Measurements from ENCODE around the gene UPF3B. TPM values are rescaled to one million over a fixed set of nuclear protein-coding genes. Genes with fewer than 3 reads are reported as not detected.
"Not testable (repeated sequence)": the region's sequence is repeated elsewhere in the genome, so short reads cannot be mapped to it uniquely, and the experiment has no call there.

The UPF3B gene
- total RNA-seq, 1 donor from 2014 or later, result 11.2 TPM

- intact Hi-C loops (cut with micrococcal nuclease), result no loop called here
Observed at GRCh38 chrX:119828446-119828845, 24.3 kb downstream of the UPF3B start.

- intact Hi-C loops (cut with micrococcal nuclease), result no loop called here
Observed at GRCh38 chrX:119826399-119826959, 26.3 kb downstream of the UPF3B start.

- intact Hi-C loops (cut with micrococcal nuclease), result loop anchor here (5.0 kb wide), 1 partner anchor 48 kb away; the partner anchor contains the start of genes NDUFA1 and RNF113A
Observed at GRCh38 chrX:119824221-119824620, 28.5 kb downstream of the UPF3B start.

DNA sequence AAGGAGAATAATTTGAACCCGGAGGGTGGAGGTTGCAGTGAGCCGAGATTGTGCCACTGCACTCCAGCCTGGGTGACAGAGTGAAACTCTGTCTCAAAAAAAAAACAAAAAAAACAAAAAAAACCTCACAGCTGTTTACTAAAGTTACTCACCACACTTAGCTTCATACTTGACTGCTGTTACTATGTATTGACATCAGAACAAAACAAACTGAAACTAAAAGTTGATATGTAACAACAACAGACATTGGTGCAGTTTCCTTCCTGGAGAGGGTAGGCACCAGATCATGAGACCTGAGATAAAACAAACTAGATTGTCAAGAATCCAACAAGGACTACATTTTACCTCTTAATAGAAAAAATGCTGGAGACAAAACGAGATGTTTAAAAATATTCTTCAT, 31.1 kb downstream of the UPF3B start:
- intact Hi-C loops (cut with micrococcal nuclease), result loop anchor here (1.0 to 5.0 kb wide), 4 partner anchors 30 to 65 kb away; partner anchors contain the start of genes NDUFA1, RNF113A, RPL39 and UPF3B

GRCh38 chrX:119817130-119817690, 35.6 kb downstream of the UPF3B start:
- intact Hi-C loops (cut with micrococcal nuclease), result no loop called here

GRCh38 chrX:119816300-119816699, 36.5 kb downstream of the UPF3B start:
- intact Hi-C loops (cut with micrococcal nuclease), result no loop called here

DNA sequence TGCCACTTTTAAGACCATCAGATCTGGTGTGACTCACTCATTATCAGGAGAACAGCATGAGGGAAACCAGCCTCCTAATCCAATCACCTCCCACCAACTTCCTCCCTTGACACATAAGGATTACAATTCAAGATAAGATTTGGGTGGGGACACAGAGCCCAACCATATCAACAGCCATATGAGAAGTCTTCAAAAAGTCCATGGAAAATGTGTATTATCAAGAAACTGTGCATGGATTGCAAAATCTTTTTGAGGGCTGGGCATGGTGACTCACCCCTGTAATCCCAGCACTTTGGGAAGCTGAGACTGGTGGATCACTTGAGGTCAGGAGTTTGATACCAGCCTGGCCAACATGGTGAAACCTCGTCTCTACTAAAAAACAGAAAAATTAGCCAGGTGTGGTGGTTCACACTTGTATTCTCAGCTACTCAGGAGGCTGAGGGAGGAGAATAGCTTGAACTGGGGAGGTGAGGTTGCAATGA, 43.5 kb downstream of the UPF3B start:
- intact Hi-C loops (cut with micrococcal nuclease), result no loop called here

GRCh38 chrX:119808461-119808860, 44.3 kb downstream of the UPF3B start:
- intact Hi-C loops (cut with micrococcal nuclease), result not testable (repeated sequence)

GRCh38 chrX:119802546-119802945, 50.2 kb downstream of the UPF3B start:
- intact Hi-C loops (cut with micrococcal nuclease), result no loop called here

DNA sequence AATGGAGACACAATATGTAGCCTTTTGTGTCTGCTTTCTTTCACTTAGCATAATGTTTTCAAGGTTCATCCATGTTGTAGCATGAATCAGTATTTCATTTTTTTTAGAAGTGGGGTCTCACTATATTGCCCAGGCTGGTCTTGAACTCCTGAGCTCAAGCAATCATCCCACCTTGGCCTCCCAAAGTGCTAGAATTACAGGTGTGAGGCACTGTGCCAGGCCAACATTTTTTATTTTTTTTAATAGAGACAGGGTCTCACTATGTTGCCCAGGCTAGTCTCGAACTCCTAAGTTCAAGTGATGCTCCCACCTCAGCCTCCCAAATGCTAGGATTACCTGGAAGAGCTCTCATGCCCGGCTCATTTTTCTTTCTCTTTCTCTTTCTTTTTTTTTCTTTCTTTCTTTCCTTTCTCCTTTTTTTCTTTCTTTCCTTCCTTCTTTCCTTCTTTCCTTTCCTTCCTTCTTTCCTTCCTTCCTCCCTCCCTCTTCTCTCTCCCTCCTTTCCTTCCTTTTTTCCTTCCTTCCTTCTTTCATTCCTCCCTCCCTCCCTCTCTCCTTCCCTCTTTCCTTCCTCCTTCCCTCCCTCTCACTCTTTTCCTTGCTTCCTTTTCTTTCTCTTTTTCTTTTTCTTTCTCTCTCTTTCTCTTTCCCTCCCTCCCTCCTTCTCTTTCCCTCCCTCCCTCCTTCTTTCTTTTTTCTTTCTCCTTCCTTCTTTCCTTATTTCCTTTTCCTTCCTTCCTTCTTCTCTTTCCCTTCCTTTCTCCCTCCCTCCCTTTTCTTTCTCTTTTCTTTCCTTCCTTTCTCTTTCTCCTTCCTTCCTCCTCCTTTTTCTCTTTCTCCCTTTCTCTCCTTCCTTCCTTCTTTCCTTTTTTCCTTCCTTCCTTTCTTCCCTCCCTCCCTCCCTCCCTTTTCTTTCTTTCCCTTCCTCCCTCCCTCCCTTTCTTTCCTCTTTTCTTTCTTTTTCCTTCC, 51.2 kb downstream of the UPF3B start:
- intact Hi-C loops (cut with micrococcal nuclease), result no loop called here

DNA sequence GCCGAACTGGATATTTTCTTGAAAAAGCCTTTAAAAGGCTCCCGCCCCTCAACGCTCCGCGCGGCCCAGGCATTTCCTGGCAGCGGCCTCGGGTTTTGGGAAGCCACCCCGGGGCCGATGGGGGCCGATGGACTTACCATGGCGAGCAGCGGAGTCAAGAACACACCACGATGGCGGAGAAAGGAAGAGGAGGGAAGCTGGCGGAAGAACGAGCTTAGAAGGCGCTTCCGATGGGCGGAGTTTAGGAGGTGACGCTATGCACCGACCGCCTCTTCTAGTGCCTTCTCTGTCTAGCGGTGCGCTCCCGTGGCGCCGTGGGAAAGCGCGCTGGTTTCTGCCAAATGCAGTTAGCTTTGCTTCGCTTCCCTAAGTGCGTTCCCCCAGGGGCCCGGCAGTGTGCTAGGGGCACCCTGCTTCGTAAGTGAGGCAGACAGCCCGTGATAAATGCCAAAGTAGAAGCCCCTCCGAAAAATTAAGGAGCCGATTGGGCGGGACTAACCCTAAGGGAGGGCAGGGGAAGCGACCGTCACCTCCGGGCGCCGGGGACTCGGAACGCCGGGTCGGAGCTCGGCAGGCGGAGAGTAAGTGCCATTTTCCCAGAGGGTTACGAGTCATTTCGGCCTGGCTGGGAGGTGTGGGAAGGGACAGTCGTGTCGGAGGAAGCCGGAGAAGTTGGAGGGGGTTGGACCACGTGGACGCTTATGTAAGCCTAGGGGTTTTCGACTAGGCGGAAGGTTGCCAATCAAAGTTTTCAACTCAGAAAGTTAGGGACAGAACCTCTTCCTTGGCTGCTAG, 61.1 kb downstream of the UPF3B start, which contains the start of gene RPL39:
TSS of gene RPL39 (minus strand) at position 194 of the 795 bp plus-strand sequence. CDS start at position 140, 54 bp downstream.
- intact Hi-C loops (cut with micrococcal nuclease), result loop anchor here (1.0 to 5.0 kb wide), 7 partner anchors 30 to 324 kb away; partner anchors contain the start of genes NDUFA1, RNF113A and SLC25A5

GRCh38 chrX:119790977-119791436, 61.8 kb downstream of the UPF3B start:
- intact Hi-C loops (cut with micrococcal nuclease), result loop anchor here (1.0 to 5.0 kb wide), 7 partner anchors 30 to 324 kb away; partner anchors contain the start of genes NDUFA1, RNF113A and SLC25A5

- intact Hi-C loops (cut with micrococcal nuclease), result no loop called here
Observed at GRCh38 chrX:119784747-119785446, 67.9 kb downstream of the UPF3B start.

Other genes starting within 250 kb of the UPF3B start
- gene NKRF, start 246.5 kb downstream of the UPF3B start, total RNA-seq, result 15.1 and 17.1 TPM in 2 replicates
- 298 and 304 TPM in 2 replicates for gene SEPTIN6, start 159.8 kb downstream of the UPF3B start, total RNA-seq
- gene SOWAHD, start 94.4 kb downstream of the UPF3B start, total RNA-seq, result 2.2 and 2.3 TPM in 2 replicates
- 2,113 and 2,173 TPM in 2 replicates for gene RPL39, start 61.3 kb downstream of the UPF3B start, total RNA-seq
- gene RNF113A, start 18.8 kb upstream of the UPF3B start, total RNA-seq, result 27.9 and 29.9 TPM in 2 replicates
- 104 and 106 TPM in 2 replicates for gene NDUFA1, start 18.9 kb upstream of the UPF3B start, total RNA-seq
- gene AKAP14, start 42.9 kb upstream of the UPF3B start, total RNA-seq, result not detected in 2 replicates
- gene NKAP, start 90.8 kb upstream of the UPF3B start, total RNA-seq, result 7.9 and 8.0 TPM in 2 replicates
- gene RHOXF2B, start 224.7 kb upstream of the UPF3B start, total RNA-seq, result not detected in 2 replicates

All from T-helper 2 cell treated with Interferon-gamma antibody and Interleukin-4, amounts not matched to agents 100 ng/mL and 5 ng/mL, for 36 hours (primary cell).